GM13976 (cell line): ENCODE data around the gene KCNQ1.

ENCODE experiments used
- DNase-seq: peaks from one replicate; pipeline ENCODE4 v3.0.0; 2012; ENCODE audit warnings: low spot score
- in situ Hi-C: fragments of 300-500 bp; cut with MboI; formaldehyde crosslinking; loops from one replicate; pipeline ENCODE4 v1.12.0; 2022; ENCODE audit warnings: low sequenced_read_pairs, mixed read lengths, inconsistent platforms; ENCODE audit not compliant: unreplicated experiment
- TF ChIP-seq, protein P1 (sequence below): IDR thresholded peaks from 2 replicates; pipeline ENCODE4 v1.5.1; 2012; ENCODE audit warnings: borderline replicate concordance, mild to moderate bottlenecking; ENCODE audit not compliant: insufficient read depth; ENCODE audit errors: extremely low read depth, missing control alignments, control extremely low read depth

The KCNQ1 gene

DNA sequence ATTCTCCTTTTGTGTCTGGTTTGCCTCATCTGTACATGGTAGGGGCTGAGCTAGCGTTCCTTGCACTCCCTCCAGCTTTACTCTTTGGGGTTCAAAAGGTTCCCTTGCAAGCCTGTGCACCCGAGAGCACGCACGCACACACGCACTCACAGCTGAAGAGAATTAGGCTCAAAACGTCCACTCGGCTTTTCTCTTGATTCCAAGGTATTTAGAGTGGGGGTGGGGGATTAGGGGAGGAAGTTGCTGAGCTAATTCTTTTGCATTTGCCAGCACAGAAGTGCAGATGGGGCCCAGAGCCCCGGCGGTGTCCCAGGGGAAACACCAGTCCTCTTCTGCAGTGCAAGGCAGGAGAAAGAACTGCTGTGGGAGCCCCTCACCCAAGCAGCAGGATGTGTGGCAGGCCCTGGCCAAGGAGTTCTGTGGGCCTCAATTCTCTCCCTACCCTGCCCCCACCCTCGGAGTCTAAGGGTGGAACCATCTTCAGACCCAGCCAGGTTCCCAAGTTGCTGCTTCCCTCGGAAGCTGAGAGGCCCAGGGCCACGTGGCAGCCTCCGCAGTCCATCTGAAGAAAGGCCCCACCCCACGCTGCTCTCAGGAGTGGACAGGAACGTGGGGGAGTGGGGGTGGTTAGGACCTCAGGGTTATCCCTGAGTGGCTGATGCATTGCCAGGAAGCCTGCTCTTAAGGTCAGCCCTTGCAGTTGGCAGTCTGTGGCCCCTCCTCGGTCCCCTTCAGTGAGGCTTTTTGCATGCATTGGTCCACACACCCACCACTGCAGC, 258.7 kb downstream of the KCNQ1 start:
- in situ Hi-C loops = no loop called here

GRCh38 chr11:2704356-2704755, 259.5 kb downstream of the KCNQ1 start:
- in situ Hi-C loops = no loop called here
- TF ChIP-seq, protein P1, sequence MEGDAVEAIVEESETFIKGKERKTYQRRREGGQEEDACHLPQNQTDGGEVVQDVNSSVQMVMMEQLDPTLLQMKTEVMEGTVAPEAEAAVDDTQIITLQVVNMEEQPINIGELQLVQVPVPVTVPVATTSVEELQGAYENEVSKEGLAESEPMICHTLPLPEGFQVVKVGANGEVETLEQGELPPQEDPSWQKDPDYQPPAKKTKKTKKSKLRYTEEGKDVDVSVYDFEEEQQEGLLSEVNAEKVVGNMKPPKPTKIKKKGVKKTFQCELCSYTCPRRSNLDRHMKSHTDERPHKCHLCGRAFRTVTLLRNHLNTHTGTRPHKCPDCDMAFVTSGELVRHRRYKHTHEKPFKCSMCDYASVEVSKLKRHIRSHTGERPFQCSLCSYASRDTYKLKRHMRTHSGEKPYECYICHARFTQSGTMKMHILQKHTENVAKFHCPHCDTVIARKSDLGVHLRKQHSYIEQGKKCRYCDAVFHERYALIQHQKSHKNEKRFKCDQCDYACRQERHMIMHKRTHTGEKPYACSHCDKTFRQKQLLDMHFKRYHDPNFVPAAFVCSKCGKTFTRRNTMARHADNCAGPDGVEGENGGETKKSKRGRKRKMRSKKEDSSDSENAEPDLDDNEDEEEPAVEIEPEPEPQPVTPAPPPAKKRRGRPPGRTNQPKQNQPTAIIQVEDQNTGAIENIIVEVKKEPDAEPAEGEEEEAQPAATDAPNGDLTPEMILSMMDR = no peak
- DNase-seq = no peak

More for the DNA sequence above, 258.7 kb downstream of the KCNQ1 start:
- TF ChIP-seq, protein P1 = no peak
- no peak for DNase-seq

DNA sequence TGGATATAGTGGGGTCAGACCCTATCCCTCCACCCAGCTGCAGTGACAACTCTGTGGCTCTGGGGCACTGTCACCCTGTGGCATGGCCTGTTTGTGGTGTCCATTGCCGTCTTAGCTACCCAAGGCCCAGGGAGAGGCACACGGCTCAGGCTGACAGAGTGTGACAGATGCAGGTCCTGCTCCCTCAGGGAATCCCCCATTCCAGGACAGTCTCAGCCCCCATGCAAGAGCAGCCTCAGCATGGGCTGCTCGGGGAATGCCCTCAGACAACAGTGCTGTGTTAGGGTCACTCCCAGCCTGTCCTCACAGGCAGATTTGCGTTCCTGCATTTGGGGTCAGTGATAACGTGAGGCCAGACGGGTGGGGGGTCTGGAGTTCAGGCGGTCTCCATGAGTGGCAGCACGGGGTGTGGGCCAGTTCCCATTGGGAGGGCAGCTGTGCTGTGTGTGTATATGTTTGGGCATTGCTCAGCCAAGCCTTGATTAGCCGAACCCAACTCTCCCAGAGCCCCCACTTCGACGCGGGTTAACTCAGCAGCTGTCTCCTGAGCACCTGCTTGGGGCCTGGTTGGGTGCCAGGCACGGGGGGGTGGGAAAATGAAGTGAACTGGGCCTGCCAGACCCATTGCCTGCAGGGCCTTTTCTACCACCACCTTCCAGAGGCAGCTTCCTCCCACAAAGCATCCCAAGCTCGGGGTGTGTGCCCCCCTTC, 260.2 kb downstream of the KCNQ1 start:
- DNase-seq = no peak
- TF ChIP-seq, protein P1 = no peak
- in situ Hi-C loops = no loop called here

DNA sequence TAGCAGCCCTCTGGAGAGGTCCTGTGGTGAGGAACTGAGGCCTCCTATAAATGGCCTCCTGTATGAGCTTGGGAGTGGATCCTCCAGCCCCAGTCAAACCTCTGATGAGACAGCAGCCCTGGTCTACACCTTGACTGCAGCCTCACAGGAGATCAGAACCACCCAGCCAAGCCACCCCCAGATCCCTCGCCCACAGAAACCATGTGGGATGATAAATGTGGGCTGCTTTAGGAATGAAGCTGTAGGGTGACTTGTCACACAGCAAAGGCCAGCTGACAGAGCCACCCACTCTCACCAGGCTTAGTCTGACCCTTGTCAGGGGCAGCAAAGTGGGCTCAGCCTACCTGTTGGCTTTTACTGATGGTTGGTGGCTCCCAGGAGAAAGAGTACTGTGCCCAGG, 261.5 kb downstream of the KCNQ1 start:
- TF ChIP-seq, protein P1 = no peak
- in situ Hi-C loops = no loop called here
- DNase-seq = no peak

DNA sequence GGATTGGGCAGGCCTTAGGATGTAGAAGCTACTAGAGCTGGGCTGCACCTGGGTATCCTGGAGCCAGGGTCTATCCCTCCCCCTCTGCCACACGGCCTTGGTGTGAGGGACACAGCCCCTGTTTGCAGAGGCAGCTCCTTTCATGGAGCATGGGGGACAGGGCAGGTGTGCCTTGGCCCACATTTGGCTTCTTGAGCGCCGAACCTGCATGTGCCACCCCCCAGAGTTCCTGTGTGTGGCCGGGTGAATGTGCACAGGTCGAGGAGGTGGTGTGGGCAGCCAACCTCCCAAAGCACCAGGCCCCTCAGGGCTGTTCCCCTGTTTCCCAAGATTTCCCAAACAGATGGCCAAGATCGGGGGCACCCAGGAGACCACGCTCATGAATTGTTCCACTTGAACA, 262.9 kb downstream of the KCNQ1 start:
- TF ChIP-seq, protein P1 = no peak
- DNase-seq = no peak
- in situ Hi-C loops = no loop called here

DNA sequence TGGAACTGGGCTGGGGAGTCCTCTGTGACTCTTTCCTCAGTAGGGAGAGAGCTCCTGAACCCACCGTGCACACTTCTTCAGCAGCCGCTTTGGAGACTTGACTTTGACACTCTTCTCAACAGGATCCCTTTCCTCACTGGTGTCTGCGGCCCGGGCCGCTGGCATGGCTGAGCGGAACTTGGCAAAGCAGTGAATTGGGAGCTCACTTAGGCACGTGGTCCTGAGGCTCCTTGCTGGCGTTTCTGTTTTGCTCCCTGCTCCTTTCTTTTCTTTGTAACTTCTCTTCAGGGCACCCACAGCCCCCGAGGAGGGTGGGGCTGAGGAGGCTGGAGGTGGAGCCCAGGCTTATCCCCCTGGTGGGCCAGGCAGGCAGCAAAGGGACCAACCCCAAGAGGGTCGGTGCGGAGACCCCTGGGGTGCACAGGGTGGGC, 263.4 kb downstream of the KCNQ1 start:
- TF ChIP-seq, protein P1 = no peak
- in situ Hi-C loops = no loop called here
- DNase-seq = no peak
